Diencephalon (tissue), 1 donor: ENCODE data around the gene HERPUD2. TPM values are rescaled to one million over a fixed set of nuclear protein-coding genes. Genes with fewer than 3 reads are reported as not detected.

ENCODE experiments used
- total RNA-seq: library from RNA; depleted of rRNA; stranded (reverse); fragments of >200 nt; gene quantifications from one replicate; pipeline ENCODE4 v1.2.3, GENCODE V29; 2014

Gene HERPUD2, protein sequence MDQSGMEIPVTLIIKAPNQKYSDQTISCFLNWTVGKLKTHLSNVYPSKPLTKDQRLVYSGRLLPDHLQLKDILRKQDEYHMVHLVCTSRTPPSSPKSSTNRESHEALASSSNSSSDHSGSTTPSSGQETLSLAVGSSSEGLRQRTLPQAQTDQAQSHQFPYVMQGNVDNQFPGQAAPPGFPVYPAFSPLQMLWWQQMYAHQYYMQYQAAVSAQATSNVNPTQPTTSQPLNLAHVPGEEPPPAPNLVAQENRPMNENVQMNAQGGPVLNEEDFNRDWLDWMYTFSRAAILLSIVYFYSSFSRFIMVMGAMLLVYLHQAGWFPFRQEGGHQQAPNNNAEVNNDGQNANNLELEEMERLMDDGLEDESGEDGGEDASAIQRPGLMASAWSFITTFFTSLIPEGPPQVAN
- 24.0 TPM for total RNA-seq

DNA sequence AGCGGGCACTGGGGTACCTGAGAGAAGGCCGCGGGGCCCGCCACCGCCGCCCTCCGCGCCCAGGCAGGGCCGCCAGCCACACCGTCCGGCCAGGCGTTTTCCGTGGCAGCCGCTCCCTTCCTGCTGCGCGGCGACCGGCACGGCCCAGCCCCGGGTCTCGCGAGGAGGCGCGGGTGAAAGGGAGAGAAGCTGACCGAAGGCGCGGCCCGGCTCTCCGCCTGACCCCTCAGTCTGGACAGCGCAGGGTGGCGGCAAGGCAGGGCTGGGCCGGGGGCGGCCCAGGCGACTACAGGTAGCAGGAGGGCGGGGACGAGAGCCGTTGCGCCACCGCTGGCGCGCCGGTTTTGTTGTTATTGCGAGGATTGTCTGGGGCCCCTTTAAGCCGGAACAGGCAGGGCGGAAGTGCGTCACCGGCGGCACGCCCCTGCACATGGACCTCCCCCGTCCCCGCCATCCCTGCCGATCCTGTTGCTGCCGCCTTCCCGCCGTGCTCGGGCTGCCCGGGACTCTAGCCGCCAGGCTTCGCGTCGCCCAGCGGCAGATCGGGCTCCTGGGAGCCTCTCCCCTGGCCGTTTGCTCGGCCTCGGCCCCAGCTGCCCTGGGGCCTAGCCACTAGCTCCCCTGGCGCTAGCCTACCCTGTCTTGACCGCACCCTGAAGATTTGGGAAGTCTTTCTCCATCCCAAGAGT, at the start of gene HERPUD2:
TSS of gene HERPUD2 (minus strand) at position 352 of the 689 bp plus-strand sequence. CDS start 805 bp downstream, outside the sequence.

Other genes starting within 250 kb of the HERPUD2 start
- gene SEPTIN7, start 105.9 kb upstream of the HERPUD2 start, total RNA-seq: 296 TPM